ENCODE data around the gene PLXNA4.

GRCh38 chr7:132225216-132226030 is 350.8 kb downstream of the PLXNA4 start:
- no peak for TF ChIP-seq CTCF (conservative IDR thresholded peaks at IDR 0.05)
- no peak for TF ChIP-seq EZH2 (IDR thresholded peaks at IDR 0.05; ENCODE audit: low read depth)

All from PC-9 (cell line).